ENCODE data around the gene RGMA. TPM values are rescaled to one million over a fixed set of nuclear protein-coding genes. Genes with fewer than 3 reads are reported as not detected.

Gene RGMA
- polyA plus RNA-seq, 1 donor from 2014 or later: 9.5 TPM

GRCh38 chr15:92997821-92998220 lies 91.2 kb downstream of the RGMA start:
- Histone ChIP-seq H3K4me3 (ENCODE audit: low read length) (no peak overlapping the region), H2AFZ (ENCODE audit: low read depth, low read length) (no peak overlapping the region), H3K9me2 (ENCODE audit: insufficient read depth, low read length) (no peaks in the 10 kb centered on the region), H3K79me2 (replicated peaks; ENCODE audit: insufficient read depth, low read length) (peaks cover 3% of the 10 kb centered on the region), H3K4me2 (ENCODE audit: low read length) (no peak overlapping the region), H3K9me3 (ENCODE audit: low read length) (no peaks in the 10 kb centered on the region), H4K20me1 (ENCODE audit: insufficient read depth) (no peaks in the 10 kb centered on the region), H3K36me3 (ENCODE audit: insufficient read depth, low read length) (peaks cover 36% of the 10 kb centered on the region), H3K27ac (ENCODE audit: low read length) (no peak overlapping the region), H3F3A (ENCODE audit: insufficient read depth, low read length, poor library complexity, severe bottlenecking) (peaks cover 3% of the 10 kb centered on the region), H3K9ac (ENCODE audit: low read length) (no peak overlapping the region), H3K27me3 (ENCODE audit: insufficient read depth, low read depth, low read length) (no peaks in the 10 kb centered on the region)
- TF ChIP-seq CTCF (IDR thresholded peaks at IDR 0.05; ENCODE audit: poor library complexity, severe bottlenecking): no peak
- no peak for TF ChIP-seq SMC3 (conservative IDR thresholded peaks at IDR 0.05; ENCODE audit: poor library complexity)

GRCh38 chr15:92992720-92993119 lies 96.3 kb downstream of the RGMA start:
- H2AFZ ChIP-seq (ENCODE audit: low read depth, low read length): no peak overlapping the region
- TF ChIP-seq MXI1 (conservative IDR thresholded peaks at IDR 0.05; ENCODE audit: poor library complexity, severe bottlenecking) (no peak), SMC3 (conservative IDR thresholded peaks at IDR 0.05; ENCODE audit: poor library complexity) (no peak), REST (IDR thresholded peaks at IDR 0.05; ENCODE audit: borderline replicate concordance) (no peak), POLR2AphosphoS5 (IDR thresholded peaks at IDR 0.05) (no peak), CTCF (IDR thresholded peaks at IDR 0.05; ENCODE audit: poor library complexity, severe bottlenecking) (no peak), RAD21 (conservative IDR thresholded peaks at IDR 0.05) (no peak), EP300 (conservative IDR thresholded peaks at IDR 0.05; ENCODE audit: poor library complexity, severe bottlenecking) (no peak), EZH2 (IDR thresholded peaks at IDR 0.05; ENCODE audit: borderline replicate concordance, insufficient read depth, low read length, poor library complexity, severe bottlenecking) (no peak), TAF1 (IDR thresholded peaks at IDR 0.05; ENCODE audit: low read depth) (no peak)
- H3K79me2 ChIP-seq (replicated peaks; ENCODE audit: insufficient read depth, low read length): peaks cover 5% of the 10 kb centered on the region
- no peaks in the 10 kb centered on the region for H3K27me3 ChIP-seq (ENCODE audit: insufficient read depth, low read depth, low read length)
- H3K9me3 ChIP-seq (ENCODE audit: low read length): no peaks in the 10 kb centered on the region
- no peaks in the 10 kb centered on the region for H3K9me2 ChIP-seq (ENCODE audit: insufficient read depth, low read length)
- H3K4me3 ChIP-seq (ENCODE audit: low read length): no peak overlapping the region
- H4K20me1 ChIP-seq (ENCODE audit: insufficient read depth): no peaks in the 10 kb centered on the region
- H3F3A ChIP-seq (ENCODE audit: insufficient read depth, low read length, poor library complexity, severe bottlenecking): peaks cover 3% of the 10 kb centered on the region
- no peak overlapping the region for H3K9ac ChIP-seq (ENCODE audit: low read length)
- no peak overlapping the region for H3K27ac ChIP-seq (ENCODE audit: low read length)
- no peak overlapping the region for H3K4me2 ChIP-seq (ENCODE audit: low read length)
- H3K36me3 ChIP-seq (ENCODE audit: insufficient read depth, low read length): peaks cover 24% of the 10 kb centered on the region

Data from neural cell (in vitro differentiated cells).